COLO829 (cell line): ENCODE results near the gene COX20.

Experiments
- DNase-seq: peaks from one replicate; pipeline ENCODE4 v3.0.0; 2012; ENCODE audit warnings: low spot score

The COX20 gene

DNA sequence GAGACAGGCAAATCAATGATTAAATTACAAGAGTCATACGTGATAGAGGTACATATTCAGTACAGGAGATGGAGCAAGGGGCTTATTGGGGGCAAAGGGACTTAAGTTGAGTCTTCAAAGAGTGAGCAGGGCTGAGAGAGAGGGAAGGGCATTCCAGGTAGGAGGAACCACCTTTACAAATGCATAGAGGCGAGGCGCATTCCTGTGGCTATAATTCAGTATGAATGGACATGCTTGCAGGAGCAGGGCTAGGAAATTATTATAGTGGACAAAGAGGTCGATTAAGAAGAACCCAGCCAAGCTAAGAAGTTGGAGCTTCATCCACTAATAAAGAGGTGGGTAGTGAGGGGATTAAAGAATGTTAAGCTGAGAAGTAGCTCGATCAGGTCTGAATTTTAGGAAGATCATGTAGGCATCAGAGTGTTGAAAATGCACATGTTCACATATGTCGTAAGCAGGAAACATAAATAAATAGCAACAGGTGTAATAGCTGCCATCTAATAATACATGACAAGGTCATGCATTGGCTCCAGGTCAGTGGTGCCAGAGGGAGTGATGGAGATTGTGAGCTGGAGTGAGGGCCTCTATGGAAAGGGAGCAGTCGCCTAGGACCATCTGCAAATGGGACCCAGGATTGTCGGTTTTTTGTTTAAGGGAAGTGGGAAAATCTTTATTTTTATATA, 40.9 kb downstream of the COX20 start:
- no peak for DNase-seq

DNA sequence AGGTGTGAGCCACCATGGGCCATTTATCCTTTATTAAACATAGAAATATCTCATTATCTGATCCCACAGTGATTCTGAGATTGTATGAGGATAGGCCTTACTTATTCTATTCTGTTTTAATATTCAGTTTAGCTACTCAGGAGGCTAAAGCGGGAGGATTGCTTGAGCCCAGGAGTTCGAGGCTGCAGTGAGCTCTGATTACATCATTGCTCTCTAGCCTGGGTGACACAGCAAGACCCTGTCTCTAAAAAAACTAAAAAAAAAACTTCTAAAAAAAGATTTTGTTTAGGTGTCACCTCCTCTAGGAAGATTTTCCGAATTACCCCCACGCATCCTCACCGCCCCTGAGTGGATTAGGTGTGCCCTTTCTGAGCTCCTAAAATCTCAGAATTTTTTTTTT, 43.2 kb downstream of the COX20 start:
- DNase-seq: no peak

DNA sequence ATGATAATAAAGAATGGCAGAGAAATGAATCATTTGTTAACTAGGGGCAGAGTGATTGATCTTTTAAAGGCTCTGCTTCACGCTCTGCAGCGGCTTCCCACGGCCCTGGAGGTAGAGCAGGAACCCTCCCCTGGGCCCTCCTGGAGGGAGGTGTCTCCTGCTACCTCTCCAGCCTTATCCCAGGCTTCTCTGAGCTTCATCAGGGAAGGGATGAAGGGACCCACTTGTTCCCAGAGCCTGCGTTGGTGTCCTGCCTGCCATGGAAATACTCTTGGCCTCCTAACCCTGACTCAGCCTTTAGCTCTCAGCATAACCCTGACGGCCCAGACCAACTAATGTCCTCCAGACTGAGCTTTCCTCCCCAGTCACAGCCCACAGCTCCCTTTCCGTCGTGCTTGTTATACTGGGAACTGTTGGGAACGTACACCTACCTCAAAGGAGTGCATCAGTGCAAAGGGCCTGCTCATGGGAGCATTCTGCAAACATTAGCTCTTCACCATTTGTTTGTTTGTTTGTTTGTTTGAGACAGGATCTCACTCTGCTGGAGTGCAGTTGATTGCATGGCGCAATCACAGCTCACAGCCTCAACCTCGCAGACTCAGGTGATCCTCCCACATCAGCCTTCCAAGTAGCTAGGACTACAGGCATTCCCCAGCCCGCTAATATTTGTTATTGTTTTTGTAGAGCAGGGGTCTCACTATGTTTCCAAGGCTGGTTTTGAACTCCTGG, 46.3 kb downstream of the COX20 start:
- DNase-seq: no peak

DNA sequence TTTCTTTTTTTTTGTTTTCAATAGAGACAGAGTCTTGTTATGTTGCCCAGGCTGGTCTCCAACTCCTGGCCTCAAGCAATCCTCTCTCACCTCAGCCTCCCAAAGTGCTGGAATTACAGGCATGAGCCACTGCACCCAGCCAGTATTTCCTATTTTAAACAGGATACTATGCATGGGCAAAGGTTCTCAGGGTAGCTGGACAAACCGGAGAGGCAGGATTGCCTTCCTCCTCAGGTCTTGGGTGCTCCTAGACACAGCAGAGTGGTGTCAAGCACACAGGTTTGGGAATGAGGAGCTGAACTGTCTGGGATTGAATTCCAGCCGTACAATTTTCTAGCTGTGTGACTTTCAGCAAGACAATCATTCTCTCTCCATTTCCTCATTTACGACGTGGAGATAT, 51.8 kb downstream of the COX20 start:
- DNase-seq: no peak

DNA sequence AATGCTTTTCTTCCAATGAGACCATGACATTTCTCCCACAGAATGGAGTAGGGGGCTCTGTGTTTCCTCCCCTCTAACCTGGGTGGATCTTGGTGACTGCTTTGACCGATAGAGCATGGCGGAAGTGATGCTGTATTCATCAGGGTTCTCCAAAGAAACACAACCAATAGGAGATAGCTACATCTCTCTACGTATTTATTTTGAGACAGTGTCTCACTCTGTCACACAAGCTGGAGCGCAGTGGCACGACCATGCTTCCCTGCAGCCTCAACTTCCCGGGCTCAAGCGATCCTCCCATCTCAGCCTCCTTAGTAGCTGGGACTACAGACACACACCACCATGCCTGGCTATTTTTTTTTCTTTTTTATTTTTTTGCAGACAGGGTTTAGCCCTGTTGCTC, 58.4 kb downstream of the COX20 start:
- no peak for DNase-seq
